H9 (cell line): ENCODE results near the gene DERA. TPM values are rescaled to one million over a fixed set of nuclear protein-coding genes. Genes with fewer than 3 reads are reported as not detected.

Source experiments
- DNase-seq: peaks from one replicate; pipeline ENCODE4 v3.0.0-alpha.2; 2017
- H2AFZ ChIP-seq: one replicate; pipeline ENCODE4 v1.6.1; 2013; ENCODE audit warnings: mild to moderate bottlenecking, low read length, control low read depth, moderate library complexity
- H2AK5ac ChIP-seq: 2 replicates; pipeline ENCODE4 v1.6.1; 2013; ENCODE audit warnings: low read length, control low read depth, mixed read lengths; ENCODE audit not compliant: insufficient read length
- H2BK120ac ChIP-seq: one replicate; pipeline ENCODE4 v1.6.1; 2013; ENCODE audit warnings: low read depth, mild to moderate bottlenecking, low read length, control low read depth, inconsistent platforms; ENCODE audit not compliant: poor library complexity, severe bottlenecking
- H2BK12ac ChIP-seq: 2 replicates; pipeline ENCODE4 v1.6.1; 2013; ENCODE audit warnings: low read length, control low read depth, mixed read lengths, low read depth; ENCODE audit not compliant: insufficient read length
- H2BK15ac ChIP-seq: 2 replicates; pipeline ENCODE4 v1.6.1; 2013; ENCODE audit warnings: low read depth, low read length, control low read depth
- H2BK20ac ChIP-seq: one replicate; pipeline ENCODE4 v1.6.1; 2013; ENCODE audit warnings: low read depth, mild to moderate bottlenecking, low read length, control low read depth, inconsistent platforms; ENCODE audit not compliant: poor library complexity, severe bottlenecking
- H2BK5ac ChIP-seq: 2 replicates; pipeline ENCODE4 v1.6.1; 2013; ENCODE audit warnings: low read length, control low read depth, mixed read lengths; ENCODE audit not compliant: insufficient read length
- H3K14ac ChIP-seq: 2 replicates; pipeline ENCODE4 v1.6.1; 2013; ENCODE audit warnings: low read length, control low read depth; ENCODE audit not compliant: insufficient read depth
- H3K18ac ChIP-seq: 2 replicates; pipeline ENCODE4 v1.6.1; 2013; ENCODE audit warnings: low read depth, mild to moderate bottlenecking, mixed read lengths, low read length, control low read depth; ENCODE audit not compliant: insufficient read length
- H3K23ac ChIP-seq: 2 replicates; pipeline ENCODE4 v1.6.1; 2013; ENCODE audit warnings: low read length, control low read depth, mixed read lengths, low read depth; ENCODE audit not compliant: insufficient read length
- H3K23me2 ChIP-seq: 2 replicates; pipeline ENCODE4 v1.6.1; 2013; ENCODE audit warnings: low read depth, mild to moderate bottlenecking, mixed read lengths, low read length, control low read depth; ENCODE audit not compliant: insufficient read length, poor library complexity, severe bottlenecking
- H3K27ac ChIP-seq: 2 replicates; pipeline ENCODE4 v1.5.1; 2013; ENCODE audit warnings: low read length, control low read depth, mixed read lengths, low read depth; ENCODE audit not compliant: insufficient read length
- H3K27me3 ChIP-seq: 2 replicates; pipeline ENCODE4 v1.6.1; 2013; ENCODE audit warnings: low read length, control low read depth, inconsistent platforms; ENCODE audit not compliant: insufficient read depth
- H3K4ac ChIP-seq: 2 replicates; pipeline ENCODE4 v1.6.1; 2013; ENCODE audit warnings: low read depth, mild to moderate bottlenecking, control low read depth, inconsistent platforms, low read length, moderate library complexity
- H3K4me1 ChIP-seq: 2 replicates; pipeline ENCODE4 v1.6.1; 2013; ENCODE audit warnings: low read length, control low read depth, inconsistent platforms; ENCODE audit not compliant: insufficient read depth
- H3K4me2 ChIP-seq: 2 replicates; pipeline ENCODE4 v1.6.1; 2013; ENCODE audit warnings: low read length, control low read depth, mixed read lengths; ENCODE audit not compliant: insufficient read length, insufficient read depth
- H3K56ac ChIP-seq: 2 replicates; pipeline ENCODE4 v1.6.1; 2013; ENCODE audit warnings: low read depth, mild to moderate bottlenecking, mixed read lengths, low read length, control low read depth; ENCODE audit not compliant: insufficient read length
- H3K79me1 ChIP-seq: 2 replicates; pipeline ENCODE4 v1.6.1; 2013; ENCODE audit warnings: low read depth, mild to moderate bottlenecking, moderate library complexity, low read length, control low read depth, inconsistent platforms; ENCODE audit not compliant: insufficient read depth, poor library complexity, severe bottlenecking
- H3K79me2 ChIP-seq: 2 replicates; pipeline ENCODE4 v1.6.1; 2013; ENCODE audit warnings: low read length, control low read depth, inconsistent platforms; ENCODE audit not compliant: insufficient read depth
- H3K9ac ChIP-seq: 2 replicates; pipeline ENCODE4 v1.6.1; 2013; ENCODE audit warnings: low read length, control low read depth, mixed read lengths; ENCODE audit not compliant: insufficient read length; ENCODE audit errors: extremely low read depth
- H3K9me3 ChIP-seq: one replicate; pipeline ENCODE4 v1.6.1; 2013; ENCODE audit warnings: low read depth, low read length, inconsistent platforms; ENCODE audit not compliant: control insufficient read depth
- H3T11ph ChIP-seq: one replicate; pipeline ENCODE4 v1.6.1; 2013; ENCODE audit warnings: mild to moderate bottlenecking, low read length, control low read depth, inconsistent platforms
- H4K20me1 ChIP-seq: one replicate; pipeline ENCODE4 v1.6.1; 2013; ENCODE audit not compliant: control insufficient read depth, insufficient read length, insufficient read depth
- H4K5ac ChIP-seq: 2 replicates; pipeline ENCODE4 v1.6.1; 2013; ENCODE audit warnings: low read depth, mild to moderate bottlenecking, mixed read lengths, low read length, control low read depth; ENCODE audit not compliant: insufficient read length
- H4K8ac ChIP-seq: replicated peaks from 2 replicates; pipeline ENCODE4 v1.6.1; 2013; ENCODE audit warnings: low read length, control low read depth, mixed read lengths, low read depth; ENCODE audit not compliant: insufficient read length
- H4K91ac ChIP-seq: 2 replicates; pipeline ENCODE4 v1.6.1; 2013; ENCODE audit warnings: low read depth, mild to moderate bottlenecking, moderate library complexity, mixed read lengths, low read length, control low read depth; ENCODE audit not compliant: insufficient read length
- H3K27ac Mint-ChIP-seq, 3 experiments: 2 replicates in 2 of 3; 3 replicates in 1 of 3; pipeline ENCODE4 v1.8.0; 2020 to 2021; ENCODE audit warnings: mixed read lengths in 3 of 3, mild to moderate bottlenecking in 1 of 3, moderate library complexity in 1 of 3
- H3K27me3 Mint-ChIP-seq: 2 replicates; pipeline ENCODE4 v1.8.0; 2021; ENCODE audit warnings: low read depth, mild to moderate bottlenecking, moderate library complexity, mixed read lengths
- H3K36me3 Mint-ChIP-seq, 3 experiments: 2 replicates in 2 of 3; 3 replicates in 1 of 3; pipeline ENCODE4 v1.8.0; 2020 to 2021; ENCODE audit warnings: low read depth in 3 of 3, mixed read lengths in 3 of 3; ENCODE audit not compliant: insufficient read depth in 1 of 3
- H3K4me1 Mint-ChIP-seq, 2 experiments: 2 replicates each; pipeline ENCODE4 v1.8.0; 2020; ENCODE audit warnings: mixed read lengths in 2 of 2
- H3K4me3 Mint-ChIP-seq, 2 experiments: 2 replicates in 1 of 2; 3 replicates in 1 of 2; pipeline ENCODE4 v1.8.0; 2020 to 2021; ENCODE audit warnings: mild to moderate bottlenecking in 2 of 2, mixed read lengths in 2 of 2, moderate library complexity in 1 of 2
- H3K9me3 Mint-ChIP-seq, 2 experiments: 2 replicates in 1 of 2; 3 replicates in 1 of 2; pipeline ENCODE4 v1.8.0; 2020; ENCODE audit warnings: mild to moderate bottlenecking in 2 of 2, mixed read lengths in 2 of 2, moderate library complexity in 1 of 2
- WGBS: extraction: QIAGEN DNeasy Blood & Tissue Kit; methylation state at CpG from one replicate; pipeline ENCODE4 v1.1.7; 2013; ENCODE audit warnings: missing lambda C conversion rate, low lambda C conversion rate, mixed read lengths; ENCODE audit not compliant: insufficient read length; ENCODE audit errors: extremely low coverage; 5-methylcytosine and 5-hydroxymethylcytosine counted together
- total RNA-seq: library from RNA; stranded (reverse); gene quantifications from 2 replicates; pipeline ENCODE4 v1.2.1, GENCODE V29; 2021
- TF ChIP-seq, protein P1 (sequence below): fragments of 200-600 bp; sonication (generic); conservative IDR thresholded peaks from 3 replicates; pipeline ENCODE4 v1.8.0; 2021; ENCODE audit warnings: antibody characterized with exemption, mild to moderate bottlenecking

Gene DERA
- total RNA-seq, 1 experiment from 2014 or later, result 20.9 TPM

DNA sequence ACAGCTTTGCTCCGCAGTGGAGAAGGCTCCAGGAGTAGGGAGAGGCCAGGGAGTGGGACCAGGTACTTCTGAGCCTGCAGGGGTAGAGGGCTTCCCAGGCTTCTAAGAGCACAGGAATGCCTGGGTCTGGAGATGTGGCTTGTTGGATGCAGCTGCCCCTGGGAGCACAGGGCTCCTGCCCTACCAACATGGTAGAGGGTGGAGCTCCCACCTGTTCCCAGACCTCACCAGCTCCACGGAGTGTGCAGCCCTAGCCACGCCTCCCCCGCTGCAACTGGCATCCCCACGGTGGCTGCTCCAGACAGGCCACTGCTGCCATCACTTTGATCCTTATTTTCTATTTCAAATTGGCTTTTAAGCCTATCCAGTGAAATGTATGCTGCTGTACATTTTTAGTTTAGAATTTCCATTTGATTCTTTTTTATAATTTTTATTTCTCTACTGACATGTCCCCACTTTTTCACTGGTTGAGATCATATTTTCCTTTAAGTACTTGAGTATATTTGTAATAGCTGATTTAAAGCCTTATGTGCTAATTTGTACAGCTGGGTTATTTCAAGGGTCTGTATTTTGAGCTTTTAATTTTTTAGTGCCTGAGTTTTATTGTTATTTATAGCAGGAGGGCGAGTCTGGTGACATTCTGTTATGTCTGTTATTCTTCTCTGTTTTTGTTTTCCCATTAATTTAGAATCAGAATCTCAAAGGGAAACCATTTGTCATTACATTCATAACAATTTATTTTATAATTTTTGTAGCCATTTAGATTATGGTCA is 78.0 kb downstream of the DERA start:
- H3K23ac ChIP-seq, result no peak overlapping the region
- no peak overlapping the region for H2BK5ac ChIP-seq
- no peaks in the 10 kb centered on the region for H3K9me3 Mint-ChIP-seq

More for the DNA sequence above, 78.0 kb downstream of the DERA start:
- no peak overlapping the region for H3K27ac ChIP-seq
- H2BK20ac ChIP-seq, result no peak overlapping the region
- Mint-ChIP-seq H3K27ac (0 out of 7 replicates have a peak overlapping the region, but pooled peaks of 1 of the 3 experiments have one; percentile 63), H3K36me3 (peaks cover 2 to 9% (median 5%) of the 10 kb centered on the region in 3 experiments; a peak in 5 of 7 replicates), H3K27me3 (no peaks in the 10 kb centered on the region), H3K4me1 (no peaks in the 10 kb centered on the region), H3K4me3 (no peak overlapping the region)
- no peak overlapping the region for H3K56ac ChIP-seq
- no peak overlapping the region; the same call in 1 of the 2 replicates for H3K14ac ChIP-seq
- no peak overlapping the region for H3K4me2 ChIP-seq
- DNase-seq, result no peak
- H3K23me2 ChIP-seq, result no peaks in the 10 kb centered on the region
- no peaks in the 10 kb centered on the region for H3K4me1 ChIP-seq
- H3K4ac ChIP-seq, result no peak overlapping the region
- H4K8ac ChIP-seq, result no peak overlapping the region
- H4K91ac ChIP-seq, result no peak overlapping the region
- H3T11ph ChIP-seq, result no peak overlapping the region
- H2AFZ ChIP-seq, result no peak overlapping the region
- H2BK15ac ChIP-seq, result no peak overlapping the region
- no peak overlapping the region for H3K18ac ChIP-seq
- WGBS, result no CpG with 5 or more reads among the region's 6 CpGs
- H2BK12ac ChIP-seq, result no peak overlapping the region
- H4K20me1 ChIP-seq, result no peaks in the 10 kb centered on the region
- H3K79me2 ChIP-seq, result no peaks in the 10 kb centered on the region
- H3K9me3 ChIP-seq, result no peaks in the 10 kb centered on the region
- H3K27me3 ChIP-seq, result no peaks in the 10 kb centered on the region
- H2AK5ac ChIP-seq, result no peak overlapping the region
- H4K5ac ChIP-seq, result no peak overlapping the region
- H2BK120ac ChIP-seq, result no peak overlapping the region
- H3K79me1 ChIP-seq, result no peaks in the 10 kb centered on the region
- no peak overlapping the region for H3K9ac ChIP-seq
- TF ChIP-seq, protein P1, sequence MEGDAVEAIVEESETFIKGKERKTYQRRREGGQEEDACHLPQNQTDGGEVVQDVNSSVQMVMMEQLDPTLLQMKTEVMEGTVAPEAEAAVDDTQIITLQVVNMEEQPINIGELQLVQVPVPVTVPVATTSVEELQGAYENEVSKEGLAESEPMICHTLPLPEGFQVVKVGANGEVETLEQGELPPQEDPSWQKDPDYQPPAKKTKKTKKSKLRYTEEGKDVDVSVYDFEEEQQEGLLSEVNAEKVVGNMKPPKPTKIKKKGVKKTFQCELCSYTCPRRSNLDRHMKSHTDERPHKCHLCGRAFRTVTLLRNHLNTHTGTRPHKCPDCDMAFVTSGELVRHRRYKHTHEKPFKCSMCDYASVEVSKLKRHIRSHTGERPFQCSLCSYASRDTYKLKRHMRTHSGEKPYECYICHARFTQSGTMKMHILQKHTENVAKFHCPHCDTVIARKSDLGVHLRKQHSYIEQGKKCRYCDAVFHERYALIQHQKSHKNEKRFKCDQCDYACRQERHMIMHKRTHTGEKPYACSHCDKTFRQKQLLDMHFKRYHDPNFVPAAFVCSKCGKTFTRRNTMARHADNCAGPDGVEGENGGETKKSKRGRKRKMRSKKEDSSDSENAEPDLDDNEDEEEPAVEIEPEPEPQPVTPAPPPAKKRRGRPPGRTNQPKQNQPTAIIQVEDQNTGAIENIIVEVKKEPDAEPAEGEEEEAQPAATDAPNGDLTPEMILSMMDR, result no peak
